Thyroid gland (tissue), 4 donors: ENCODE measurements around the gene NEK2.

ENCODE experiments used
- POLR2A ChIP-seq, 2 donors: fragments of 450-650 bp; IDR thresholded peaks; one replicate each; pipeline ENCODE4 v1.6.1; 2017; ENCODE audit warnings: antibody characterized with exemption in 2 of 2, mild to moderate bottlenecking in 2 of 2, moderate library complexity in 1 of 2
- TF ChIP-seq, protein P1 (sequence below), 6 experiments: fragments of 200-600 bp in 3 of 6; fragments of 450-650 bp in 3 of 6; sonication (generic) in 3 of 6; IDR thresholded peaks; one replicate each; pipeline ENCODE4 v1.5.1; 2016 to 2019; ENCODE audit warnings: antibody characterized with exemption in 6 of 6, mild to moderate bottlenecking in 2 of 6, inconsistent platforms in 1 of 6, moderate library complexity in 1 of 6

DNA sequence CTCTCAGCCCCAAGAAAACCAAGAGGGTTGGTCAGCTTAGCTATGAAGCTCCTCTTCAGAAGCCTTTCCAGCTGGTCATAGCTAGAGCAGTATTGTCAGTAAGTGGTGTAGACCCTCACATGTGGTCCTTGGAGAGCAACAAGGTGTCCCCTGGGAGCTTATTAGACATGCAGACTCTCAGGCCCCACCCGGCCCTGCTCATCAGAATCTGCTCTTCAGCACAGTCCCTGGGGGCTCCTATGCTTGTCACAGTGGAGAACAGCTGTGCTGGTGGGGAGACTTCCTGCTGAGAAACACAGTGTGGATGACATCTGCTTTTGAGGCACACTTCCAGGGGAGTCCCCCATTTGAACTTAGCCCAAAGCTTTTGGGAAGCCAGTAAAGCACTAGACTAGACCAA is 21.9 kb upstream of the NEK2 start:
- TF ChIP-seq, protein P1, sequence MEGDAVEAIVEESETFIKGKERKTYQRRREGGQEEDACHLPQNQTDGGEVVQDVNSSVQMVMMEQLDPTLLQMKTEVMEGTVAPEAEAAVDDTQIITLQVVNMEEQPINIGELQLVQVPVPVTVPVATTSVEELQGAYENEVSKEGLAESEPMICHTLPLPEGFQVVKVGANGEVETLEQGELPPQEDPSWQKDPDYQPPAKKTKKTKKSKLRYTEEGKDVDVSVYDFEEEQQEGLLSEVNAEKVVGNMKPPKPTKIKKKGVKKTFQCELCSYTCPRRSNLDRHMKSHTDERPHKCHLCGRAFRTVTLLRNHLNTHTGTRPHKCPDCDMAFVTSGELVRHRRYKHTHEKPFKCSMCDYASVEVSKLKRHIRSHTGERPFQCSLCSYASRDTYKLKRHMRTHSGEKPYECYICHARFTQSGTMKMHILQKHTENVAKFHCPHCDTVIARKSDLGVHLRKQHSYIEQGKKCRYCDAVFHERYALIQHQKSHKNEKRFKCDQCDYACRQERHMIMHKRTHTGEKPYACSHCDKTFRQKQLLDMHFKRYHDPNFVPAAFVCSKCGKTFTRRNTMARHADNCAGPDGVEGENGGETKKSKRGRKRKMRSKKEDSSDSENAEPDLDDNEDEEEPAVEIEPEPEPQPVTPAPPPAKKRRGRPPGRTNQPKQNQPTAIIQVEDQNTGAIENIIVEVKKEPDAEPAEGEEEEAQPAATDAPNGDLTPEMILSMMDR (IDR thresholded peaks at IDR 0.05) = no peak
- no peak for TF ChIP-seq POLR2A (IDR thresholded peaks at IDR 0.05)
